HL-60 (cell line): ENCODE data around the gene FAM174A.

Experiments used
- DNase-seq, 2 experiments: peaks; one replicate each; pipeline ENCODE4 v3.0.0-alpha.2; 2010 to 2020; ENCODE audit warnings: low read depth in 1 of 2, low spot score in 1 of 2
- H3K27ac ChIP-seq: fragments of 250-450 bp; sonication (Bioruptor Pico); replicated peaks from 2 replicates; pipeline ENCODE4 v1.5.1; 2020; ENCODE audit warnings: mild to moderate bottlenecking, moderate library complexity
- H3K27me3 ChIP-seq: fragments of 250-450 bp; sonication (Bioruptor Pico); 2 replicates; pipeline ENCODE4 v1.5.1; 2021; ENCODE audit warnings: mild to moderate bottlenecking, moderate library complexity; ENCODE audit not compliant: insufficient read depth, poor library complexity, severe bottlenecking
- H3K4me3 ChIP-seq: replicated peaks from 2 replicates; pipeline ENCODE4 v1.5.1; 2011; ENCODE audit warnings: mild to moderate bottlenecking, control low read depth, low read length; ENCODE audit not compliant: insufficient read depth
- CTCF ChIP-seq: IDR thresholded peaks from one replicate; pipeline ENCODE4 v1.5.1; 2011; ENCODE audit warnings: low read length, control low read depth, inconsistent platforms; ENCODE audit not compliant: insufficient read depth
- GABPA ChIP-seq: IDR thresholded peaks from 2 replicates; pipeline ENCODE4 v1.6.1; 2012; ENCODE audit warnings: low read depth
- POLR2AphosphoS5 ChIP-seq: IDR thresholded peaks from 2 replicates; pipeline ENCODE4 v1.6.1; 2012; ENCODE audit warnings: low read depth
- SPI1 ChIP-seq: IDR thresholded peaks from 2 replicates; pipeline ENCODE4 v1.6.1; 2012; ENCODE audit warnings: low read depth, mild to moderate bottlenecking, borderline replicate concordance
- TF ChIP-seq, protein P1 (sequence below): IDR thresholded peaks from 2 replicates; pipeline ENCODE4 v1.6.1; 2012; ENCODE audit warnings: low read depth; ENCODE audit not compliant: insufficient replicate concordance

The FAM174A gene

GRCh38 chr5:100575815-100576214 is 40.6 kb downstream of the FAM174A start:
- no peak overlapping the region for H3K27ac ChIP-seq
- DNase-seq = no peak
- TF ChIP-seq CTCF (no peak), POLR2AphosphoS5 (no peak), GABPA (no peak), SPI1 (no peak)
- TF ChIP-seq, protein P1, sequence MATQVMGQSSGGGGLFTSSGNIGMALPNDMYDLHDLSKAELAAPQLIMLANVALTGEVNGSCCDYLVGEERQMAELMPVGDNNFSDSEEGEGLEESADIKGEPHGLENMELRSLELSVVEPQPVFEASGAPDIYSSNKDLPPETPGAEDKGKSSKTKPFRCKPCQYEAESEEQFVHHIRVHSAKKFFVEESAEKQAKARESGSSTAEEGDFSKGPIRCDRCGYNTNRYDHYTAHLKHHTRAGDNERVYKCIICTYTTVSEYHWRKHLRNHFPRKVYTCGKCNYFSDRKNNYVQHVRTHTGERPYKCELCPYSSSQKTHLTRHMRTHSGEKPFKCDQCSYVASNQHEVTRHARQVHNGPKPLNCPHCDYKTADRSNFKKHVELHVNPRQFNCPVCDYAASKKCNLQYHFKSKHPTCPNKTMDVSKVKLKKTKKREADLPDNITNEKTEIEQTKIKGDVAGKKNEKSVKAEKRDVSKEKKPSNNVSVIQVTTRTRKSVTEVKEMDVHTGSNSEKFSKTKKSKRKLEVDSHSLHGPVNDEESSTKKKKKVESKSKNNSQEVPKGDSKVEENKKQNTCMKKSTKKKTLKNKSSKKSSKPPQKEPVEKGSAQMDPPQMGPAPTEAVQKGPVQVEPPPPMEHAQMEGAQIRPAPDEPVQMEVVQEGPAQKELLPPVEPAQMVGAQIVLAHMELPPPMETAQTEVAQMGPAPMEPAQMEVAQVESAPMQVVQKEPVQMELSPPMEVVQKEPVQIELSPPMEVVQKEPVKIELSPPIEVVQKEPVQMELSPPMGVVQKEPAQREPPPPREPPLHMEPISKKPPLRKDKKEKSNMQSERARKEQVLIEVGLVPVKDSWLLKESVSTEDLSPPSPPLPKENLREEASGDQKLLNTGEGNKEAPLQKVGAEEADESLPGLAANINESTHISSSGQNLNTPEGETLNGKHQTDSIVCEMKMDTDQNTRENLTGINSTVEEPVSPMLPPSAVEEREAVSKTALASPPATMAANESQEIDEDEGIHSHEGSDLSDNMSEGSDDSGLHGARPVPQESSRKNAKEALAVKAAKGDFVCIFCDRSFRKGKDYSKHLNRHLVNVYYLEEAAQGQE = no peak
- no peak overlapping the region for H3K4me3 ChIP-seq
- no peaks in the 10 kb centered on the region for H3K27me3 ChIP-seq

GRCh38 chr5:100576217-100576751 is 41.1 kb downstream of the FAM174A start:
- no peak for DNase-seq
- Histone ChIP-seq H3K27me3 (no peaks in the 10 kb centered on the region), H3K4me3 (no peak overlapping the region), H3K27ac (no peak overlapping the region)
- TF ChIP-seq GABPA (no peak), POLR2AphosphoS5 (no peak), CTCF (no peak), SPI1 (no peak)
- TF ChIP-seq, protein P1 = no peak

- TF ChIP-seq GABPA (no peak), CTCF (no peak), POLR2AphosphoS5 (no peak), SPI1 (no peak)
- TF ChIP-seq, protein P1 = no peak
- Histone ChIP-seq H3K4me3 (no peak overlapping the region), H3K27me3 (no peaks in the 10 kb centered on the region), H3K27ac (no peak overlapping the region)
- DNase-seq = no peak
These were observed 42.3 kb downstream of the FAM174A start for GRCh38 chr5:100577506-100577905.
